Measurements from ENCODE around the gene RAB8A.
"Not testable (repeated sequence)": the region's sequence is repeated elsewhere in the genome, so short reads cannot be mapped to it uniquely, and the experiment has no call there.

Gene RAB8A

GRCh38 chr19:16078759-16079707, 32.7 kb upstream of the RAB8A start:
- peak in 3 of 4 experiments; percentile 22 to 38 (median 27) for DNase-seq

GRCh38 chr19:16084067-16084685, 27.5 kb upstream of the RAB8A start:
- DNase-seq, result no peak

DNA sequence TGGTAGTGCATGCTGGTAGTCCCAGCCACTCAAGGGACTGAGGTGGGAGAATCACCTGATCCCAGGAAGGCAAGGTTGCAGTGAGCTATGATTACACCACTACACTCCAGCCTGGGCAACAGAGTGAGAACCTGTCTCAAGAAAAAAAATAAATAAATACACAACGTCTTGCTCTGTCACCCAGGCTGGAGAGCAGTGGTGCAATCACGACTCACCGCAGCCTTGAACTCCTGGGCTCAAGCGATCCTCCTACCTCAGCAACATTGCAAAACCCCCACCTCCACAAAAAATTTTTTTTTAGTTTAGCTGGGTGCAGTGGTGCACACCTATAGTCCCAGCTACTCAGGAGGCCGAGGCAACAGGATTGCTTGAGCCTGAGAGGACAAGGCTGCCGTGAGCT, 26.6 kb upstream of the RAB8A start:
- no peak for DNase-seq

DNA sequence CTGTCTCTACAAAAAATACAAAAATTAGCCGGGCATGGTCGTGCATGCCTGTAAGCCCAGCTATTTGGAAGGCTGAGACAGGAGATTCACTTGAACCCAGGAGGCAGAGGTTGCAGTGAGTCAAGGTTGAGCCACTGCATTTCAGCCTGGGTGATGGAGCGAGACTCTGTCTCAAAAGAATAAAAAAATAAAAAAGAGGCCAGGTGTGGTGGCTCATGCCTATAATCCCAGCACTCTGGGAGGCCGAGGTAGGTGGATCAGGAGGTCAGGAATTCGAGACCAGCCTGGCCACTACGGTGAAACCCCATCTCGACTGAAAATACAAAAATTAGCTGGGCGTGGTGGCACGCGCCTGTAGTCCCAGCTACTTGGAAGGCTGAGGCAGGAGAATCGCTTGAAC, 24.3 kb upstream of the RAB8A start:
- DNase-seq, result not testable (repeated sequence)

DNA sequence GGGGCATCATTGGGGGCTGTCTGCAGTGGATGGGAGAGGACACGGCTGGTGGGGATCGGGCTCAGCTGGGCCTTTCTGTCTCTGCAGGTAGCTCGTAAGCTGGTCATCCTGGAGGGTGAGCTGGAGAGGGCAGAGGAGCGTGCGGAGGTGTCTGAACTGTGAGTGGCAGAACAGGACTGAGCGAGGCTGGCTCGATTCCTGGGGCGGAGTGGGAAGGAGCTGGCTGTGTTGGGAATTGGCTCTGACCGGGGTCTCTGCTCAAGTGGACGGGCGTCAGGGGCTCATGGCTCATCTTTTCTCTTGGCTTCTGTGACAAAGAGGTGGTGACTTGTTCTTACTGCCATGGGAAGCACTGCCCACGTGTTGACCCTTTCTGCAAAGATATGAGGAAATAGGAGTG, 23.7 kb upstream of the RAB8A start:
- DNase-seq, result no peak

GRCh38 chr19:16088351-16089009, 23.2 kb upstream of the RAB8A start:
- no peak for DNase-seq

DNA sequence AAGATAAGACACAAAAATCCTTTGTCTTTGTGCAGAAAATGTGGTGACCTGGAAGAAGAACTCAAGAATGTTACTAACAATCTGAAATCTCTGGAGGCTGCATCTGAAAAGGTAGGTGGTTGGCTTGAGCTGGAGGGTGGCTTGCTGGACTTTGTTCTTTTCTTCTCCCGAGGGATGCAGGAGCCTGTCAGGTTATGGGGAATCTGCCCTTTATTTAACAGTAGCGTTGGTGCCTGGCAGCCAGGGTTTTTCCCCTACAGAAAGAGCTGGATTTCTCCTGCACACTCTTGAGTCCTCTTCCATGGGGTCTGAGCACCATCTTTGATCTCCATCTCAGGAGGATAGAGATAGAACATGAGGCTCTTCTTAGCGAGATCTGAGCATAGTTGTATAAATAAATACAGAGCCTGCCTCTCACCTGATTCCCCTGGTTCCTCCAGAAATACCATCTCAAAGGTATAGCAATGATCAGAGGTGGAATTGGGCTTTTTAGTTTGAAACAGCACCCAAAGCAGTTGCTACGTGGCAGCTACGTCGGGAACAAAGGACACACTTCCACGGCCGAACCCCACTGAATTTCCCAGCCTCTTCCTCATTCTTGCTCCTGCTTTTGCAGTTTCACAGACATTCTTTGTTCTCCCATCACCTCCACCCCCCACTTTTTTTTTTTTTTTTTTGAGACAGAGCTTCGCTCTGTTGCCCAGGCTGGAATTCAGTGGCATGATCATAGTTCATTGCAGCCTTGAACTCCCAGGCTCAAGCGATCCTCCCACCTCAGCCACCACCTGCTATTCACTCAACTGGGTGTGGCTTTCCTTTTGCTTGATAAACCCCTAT, 22.5 kb upstream of the RAB8A start:
- no peak for DNase-seq

- DNase-seq, result no peak
These were observed 19.9 kb upstream of the RAB8A start for GRCh38 chr19:16091546-16092475.

DNA sequence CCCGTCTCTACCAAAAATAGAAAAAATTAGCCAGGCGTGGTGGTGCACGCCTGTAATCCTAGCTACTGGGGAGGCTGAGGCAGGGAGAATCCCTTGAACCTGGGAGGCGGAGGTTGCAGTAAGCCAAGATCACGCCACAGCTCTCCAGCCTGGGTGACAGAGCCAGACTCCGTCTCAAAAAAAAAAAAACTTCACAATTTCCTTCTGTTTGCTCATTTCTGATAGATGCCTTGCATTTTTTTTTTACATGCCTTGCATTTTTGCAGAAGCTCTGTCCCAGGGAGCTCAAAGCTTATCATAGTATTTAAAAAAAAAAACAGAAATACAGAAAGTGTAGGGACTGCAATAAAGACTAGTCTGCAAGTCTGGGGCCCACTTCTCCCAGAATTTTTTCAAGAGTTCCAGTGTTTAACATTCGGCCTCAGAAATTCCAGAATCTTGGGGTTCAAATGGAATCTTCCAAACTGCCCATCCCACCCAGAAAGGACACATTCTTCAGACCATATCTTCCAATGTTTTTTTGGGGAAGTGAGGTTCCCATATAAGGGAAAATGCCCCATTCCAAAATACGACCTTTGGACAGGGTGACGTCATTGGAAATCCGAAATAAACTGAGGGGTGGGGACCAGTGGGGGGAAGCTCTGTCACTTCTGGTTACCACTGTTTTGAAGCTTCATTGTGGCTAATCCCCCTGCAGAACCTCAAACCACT, 17.2 kb upstream of the RAB8A start:
- DNase-seq, result no peak

GRCh38 chr19:16095071-16095571, 16.6 kb upstream of the RAB8A start:
- DNase-seq, result no peak

GRCh38 chr19:16096280-16096855, 15.3 kb upstream of the RAB8A start:
- no peak for DNase-seq

GRCh38 chr19:16098416-16098768, 13.3 kb upstream of the RAB8A start:
- no peak for DNase-seq

DNA sequence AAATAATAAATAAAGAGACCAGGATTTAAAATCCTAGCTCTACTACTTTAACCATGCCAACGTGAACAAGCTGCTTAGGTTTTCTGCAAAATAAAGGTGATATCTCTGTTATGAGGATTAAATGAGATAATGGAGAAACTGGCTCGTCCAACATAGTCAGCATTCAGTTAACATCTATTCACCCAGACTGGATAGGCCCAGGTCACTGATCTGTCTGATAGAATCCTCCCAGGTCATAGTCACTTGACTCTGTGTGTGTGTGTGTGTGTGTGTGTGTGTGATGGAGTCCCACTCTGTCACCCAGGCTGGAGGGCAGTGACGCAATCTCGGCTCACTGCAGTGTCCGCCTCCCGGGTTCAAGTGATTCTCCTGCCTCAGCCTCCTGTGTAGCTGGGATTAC, 12.9 kb upstream of the RAB8A start:
- DNase-seq, result no peak

DNA sequence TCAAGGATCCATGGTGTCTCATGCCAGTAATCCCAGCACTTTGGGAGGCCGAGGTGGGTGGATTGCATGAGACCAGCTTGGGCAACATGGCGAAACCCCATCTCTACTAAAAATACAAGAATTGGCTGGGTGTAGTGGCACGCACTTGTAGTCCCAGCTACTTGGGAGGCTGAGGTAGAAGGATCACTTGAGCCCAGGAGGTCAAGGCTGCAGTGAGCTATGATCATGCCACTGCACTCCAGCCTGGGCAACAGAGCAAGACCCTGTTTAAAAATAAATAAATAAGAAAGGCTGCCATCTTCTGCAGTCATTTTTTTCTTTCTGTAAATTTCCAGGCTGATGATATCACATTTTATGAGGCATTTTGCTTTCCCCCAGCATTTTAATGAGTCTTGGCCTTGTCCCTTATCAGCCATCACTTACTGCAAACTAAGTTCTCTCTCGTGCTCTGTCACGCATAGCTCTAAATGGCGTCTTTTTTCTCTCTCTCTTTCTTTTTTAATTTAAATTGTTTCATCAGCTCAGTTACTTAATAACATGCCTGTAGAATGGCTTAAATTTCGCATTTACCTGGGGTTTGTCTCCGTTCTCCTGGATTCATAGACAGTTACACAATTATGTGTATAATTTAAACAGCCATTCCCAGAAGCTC, 12.2 kb upstream of the RAB8A start:
- not testable (repeated sequence) for DNase-seq

GRCh38 chr19:16100524-16100923, 11.2 kb upstream of the RAB8A start:
- DNase-seq, result no peak

DNA sequence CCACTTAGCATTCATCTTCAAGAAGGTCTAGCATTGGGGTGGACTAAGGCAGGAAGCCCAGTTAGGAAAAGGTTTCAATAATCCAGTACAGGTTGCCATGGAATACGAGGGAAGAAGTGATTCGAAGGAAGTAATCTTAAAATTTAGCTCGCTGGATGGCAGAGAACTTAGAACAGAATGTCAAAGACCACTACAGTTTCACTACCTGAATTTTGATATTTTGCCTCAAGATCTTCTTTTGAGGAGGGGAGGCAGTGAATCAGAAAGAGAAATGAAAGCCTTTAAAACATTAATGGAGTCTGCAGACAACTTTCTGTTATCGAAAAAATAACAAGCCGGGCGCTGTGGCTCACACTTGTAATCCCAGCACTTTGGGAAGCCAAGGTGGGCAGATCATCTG, 7.0 kb upstream of the RAB8A start:
- no peak for DNase-seq

- DNase-seq, result no peak
These were observed 5.6 kb upstream of the RAB8A start for GRCh38 chr19:16106121-16106520.

DNA sequence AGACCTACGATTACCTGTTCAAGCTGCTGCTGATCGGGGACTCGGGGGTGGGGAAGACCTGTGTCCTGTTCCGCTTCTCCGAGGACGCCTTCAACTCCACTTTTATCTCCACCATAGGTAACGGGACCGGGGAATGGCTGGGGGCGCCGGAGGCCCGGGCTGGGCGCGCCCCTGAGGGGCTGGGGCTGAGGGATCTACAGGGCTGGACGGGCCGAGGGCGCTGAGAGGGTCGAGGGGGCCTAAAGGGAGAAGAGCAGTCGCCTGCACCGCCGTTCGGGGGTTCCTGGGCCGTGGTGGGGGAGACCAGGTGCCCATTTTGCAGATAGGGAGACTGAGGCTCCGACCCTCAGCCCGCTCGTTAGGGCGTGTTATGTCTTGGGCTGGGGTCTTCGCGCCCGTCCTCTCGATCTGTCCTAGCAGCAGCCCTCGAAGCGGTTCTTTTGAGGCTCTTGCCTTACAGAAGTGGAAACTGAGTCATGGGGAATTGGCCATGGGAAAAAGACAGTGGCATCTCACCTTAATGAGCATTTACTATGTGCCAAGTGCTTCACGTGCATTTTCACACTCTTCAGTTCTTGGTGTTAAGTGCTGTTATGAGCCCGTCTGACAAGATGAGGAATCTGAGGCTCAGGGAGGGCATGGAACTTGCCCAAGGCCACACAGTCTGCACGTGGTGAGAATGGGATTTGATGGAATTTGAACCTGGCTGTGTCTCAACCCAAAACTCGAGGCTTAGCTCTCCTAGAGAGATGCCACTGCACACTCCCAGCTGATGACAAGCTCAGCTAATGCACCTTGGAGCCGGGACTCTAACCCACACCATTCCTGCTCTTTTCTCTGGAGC, 442 bp downstream of the RAB8A start:
- DNase-seq, result no peak

DNA sequence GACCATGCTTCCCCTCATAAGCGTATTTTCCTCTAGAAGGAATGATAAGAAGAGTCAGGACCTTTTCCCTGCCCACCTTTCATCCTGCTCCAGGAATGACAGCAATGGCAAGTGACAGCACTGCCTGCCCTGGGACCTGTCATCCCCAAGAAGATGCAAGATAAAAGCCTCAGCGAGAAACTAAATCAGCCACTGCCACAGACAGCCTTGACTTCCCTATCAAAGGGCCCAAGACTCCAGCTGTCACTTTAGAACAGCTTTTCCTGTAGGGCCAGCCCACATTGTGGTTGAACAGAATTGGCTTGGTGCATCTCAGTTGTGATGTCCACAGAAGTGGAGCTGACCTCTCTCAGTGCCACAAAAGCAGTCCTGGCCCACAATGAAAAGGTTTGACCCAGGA, 1.1 kb downstream of the RAB8A start:
- no peak for DNase-seq

Measured in activated CD4-positive, CD25-positive, alpha-beta regulatory T cell (primary cell).